ENCODE results near the gene DIDO1. TPM values are rescaled to one million over a fixed set of nuclear protein-coding genes. Genes with fewer than 3 reads are reported as not detected.

DIDO1 gene
- total and polyA plus RNA-seq, 2 of the 13 experiments (the other 11 are each of a cell fraction or from before 2014, with no cell fraction given): 75.0 to 75.1 TPM

- TF ChIP-seq ZGPAT (CRISPR knock-in tag; IDR thresholded peaks at IDR 0.05): no peak
- TF ChIP-seq EHMT2 (IDR thresholded peaks at IDR 0.05; ENCODE audit: borderline replicate concordance, low read depth, low read length): no peak
- TF ChIP-seq ZNF414 (CRISPR knock-in tag; IDR thresholded peaks at IDR 0.05): peak; percentile 89
- no peak for TF ChIP-seq CEBPB (IDR thresholded peaks at IDR 0.05; ENCODE audit: borderline replicate concordance, low read depth, low read length)
- TF ChIP-seq EP300 (IDR thresholded peaks at IDR 0.05; ENCODE audit: low read depth in 2 of 2, low read length in 2 of 2): no peak
- peak; percentile 51 for TF ChIP-seq EP300 (CRISPR knock-in tag; IDR thresholded peaks at IDR 0.05; ENCODE audit: borderline replicate concordance)
- no peak for TF ChIP-seq FOXC1 (CRISPR knock-in tag; IDR thresholded peaks at IDR 0.05; ENCODE audit: borderline replicate concordance)
- no peak for TF ChIP-seq ZNF597 (CRISPR knock-in tag; IDR thresholded peaks at IDR 0.05)
- no peak for TF ChIP-seq ZNF562 (CRISPR knock-in tag; IDR thresholded peaks at IDR 0.05; ENCODE audit: borderline replicate concordance)
- TF ChIP-seq ZNF20 (CRISPR knock-in tag; IDR thresholded peaks at IDR 0.05): peak; percentile 96
- no peak for TF ChIP-seq GTF2F1 (IDR thresholded peaks at IDR 0.05; ENCODE audit: low read length)
- no peak for TF ChIP-seq SMYD3 (CRISPR knock-in tag; IDR thresholded peaks at IDR 0.05)
- no peak; the same call in 1 of the 2 replicates for TF ChIP-seq POLR2AphosphoS5 (IDR thresholded peaks at IDR 0.05; ENCODE audit: low read depth, low read length)
- no peak for TF ChIP-seq PRPF4 (IDR thresholded peaks at IDR 0.05; ENCODE audit: low read depth, low read length, poor library complexity, severe bottlenecking)
- no peak for TF ChIP-seq RFXANK (CRISPR knock-in tag; IDR thresholded peaks at IDR 0.05)
- no peak for TF ChIP-seq ZNF703 (CRISPR knock-in tag; IDR thresholded peaks at IDR 0.05; ENCODE audit: borderline replicate concordance)
- TF ChIP-seq ZNF430 (CRISPR knock-in tag; IDR thresholded peaks at IDR 0.05): no peak
- peak; percentile 58; the same call in 1 of the 2 replicates for TF ChIP-seq GABPB1 (CRISPR knock-in tag; IDR thresholded peaks at IDR 0.05)
- no peak for TF ChIP-seq KDM3A (CRISPR knock-in tag; IDR thresholded peaks at IDR 0.05; ENCODE audit: low read depth)
- no peak for TF ChIP-seq CBX1 (IDR thresholded peaks at IDR 0.05; ENCODE audit: low read depth)
- no peak for TF ChIP-seq ZNF513 (CRISPR knock-in tag; conservative IDR thresholded peaks at IDR 0.05)
- TF ChIP-seq SALL2 (CRISPR knock-in tag; IDR thresholded peaks at IDR 0.05): peak; percentile 26; the same call in 1 of the 2 replicates
- no peak for TF ChIP-seq ZNF280B (CRISPR knock-in tag; IDR thresholded peaks at IDR 0.05; ENCODE audit: borderline replicate concordance)
- no peak for TF ChIP-seq ZNF33B (CRISPR knock-in tag; IDR thresholded peaks at IDR 0.05)
Observed at GRCh38 chr20:62952968-62953838, 26.9 kb upstream of the DIDO1 start (continued).

Measured in HepG2 (cell line).